Transverse colon (tissue), 4 donors: ENCODE measurements around the gene RAI1.

Experiments used
- EP300 ChIP-seq: sonication (generic); formaldehyde crosslinking; IDR thresholded peaks from one replicate; pipeline ENCODE4 v1.6.1; 2017; ENCODE audit warnings: antibody characterized with exemption, low read depth
- POLR2A ChIP-seq: fragments of 450-650 bp; IDR thresholded peaks from one replicate; pipeline ENCODE4 v1.6.1; 2016; ENCODE audit warnings: antibody characterized with exemption, mild to moderate bottlenecking, moderate library complexity
- POLR2AphosphoS5 ChIP-seq, 3 donors: sonication (generic); formaldehyde crosslinking; IDR thresholded peaks; one replicate each; pipeline ENCODE4 v1.6.1; 2016; ENCODE audit warnings: antibody characterized with exemption in 3 of 3
- TF ChIP-seq, protein P1 (sequence below), 5 experiments: fragments of 200-600 bp in 3 of 5; fragments of 450-650 bp in 2 of 5; sonication (generic) in 3 of 5; IDR thresholded peaks; 1 replicate in 2 of 5; 2 replicates in 3 of 5; pipeline ENCODE4 v1.5.1; 2016 to 2017; ENCODE audit warnings: antibody characterized with exemption in 5 of 5, inconsistent platforms in 3 of 5, mild to moderate bottlenecking in 2 of 5, moderate library complexity in 1 of 5

DNA sequence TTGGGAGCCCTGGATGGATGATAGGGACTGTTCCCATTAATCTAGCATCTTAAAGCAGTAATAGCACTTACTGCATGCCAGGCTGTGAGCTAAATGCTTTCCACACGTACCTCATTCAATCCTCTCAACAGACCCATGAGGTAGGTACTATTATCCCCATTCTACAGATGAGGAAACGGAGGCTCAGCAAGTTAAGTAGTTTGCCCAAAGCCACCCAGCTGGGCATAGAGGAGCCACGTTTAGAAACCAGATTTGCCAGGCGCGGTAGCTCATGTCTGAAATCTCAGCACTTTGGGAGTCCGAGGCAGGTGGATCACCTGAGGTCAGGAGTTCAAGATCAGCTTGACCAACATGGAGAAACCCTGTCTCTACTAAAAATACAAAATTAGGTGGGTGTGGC, 2.0 kb upstream of the RAI1 start:
- TF ChIP-seq POLR2A (no peak), POLR2AphosphoS5 (IDR thresholded peaks at IDR 0.05) (no peak), EP300 (no peak)
- TF ChIP-seq, protein P1, sequence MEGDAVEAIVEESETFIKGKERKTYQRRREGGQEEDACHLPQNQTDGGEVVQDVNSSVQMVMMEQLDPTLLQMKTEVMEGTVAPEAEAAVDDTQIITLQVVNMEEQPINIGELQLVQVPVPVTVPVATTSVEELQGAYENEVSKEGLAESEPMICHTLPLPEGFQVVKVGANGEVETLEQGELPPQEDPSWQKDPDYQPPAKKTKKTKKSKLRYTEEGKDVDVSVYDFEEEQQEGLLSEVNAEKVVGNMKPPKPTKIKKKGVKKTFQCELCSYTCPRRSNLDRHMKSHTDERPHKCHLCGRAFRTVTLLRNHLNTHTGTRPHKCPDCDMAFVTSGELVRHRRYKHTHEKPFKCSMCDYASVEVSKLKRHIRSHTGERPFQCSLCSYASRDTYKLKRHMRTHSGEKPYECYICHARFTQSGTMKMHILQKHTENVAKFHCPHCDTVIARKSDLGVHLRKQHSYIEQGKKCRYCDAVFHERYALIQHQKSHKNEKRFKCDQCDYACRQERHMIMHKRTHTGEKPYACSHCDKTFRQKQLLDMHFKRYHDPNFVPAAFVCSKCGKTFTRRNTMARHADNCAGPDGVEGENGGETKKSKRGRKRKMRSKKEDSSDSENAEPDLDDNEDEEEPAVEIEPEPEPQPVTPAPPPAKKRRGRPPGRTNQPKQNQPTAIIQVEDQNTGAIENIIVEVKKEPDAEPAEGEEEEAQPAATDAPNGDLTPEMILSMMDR (IDR thresholded peaks at IDR 0.05) = no peak
